ENCODE data around the gene C14orf180.

GRCh38 chr14:104562606-104563005 lies 17.0 kb upstream of the C14orf180 start:
- TF ChIP-seq JUN (IDR thresholded peaks at IDR 0.05; ENCODE audit: low read depth, low read length): no peak
- no peak for TF ChIP-seq POLR2AphosphoS5 (IDR thresholded peaks at IDR 0.05; ENCODE audit: low read depth, low read length)
- no peak for TF ChIP-seq PHF8 (conservative IDR thresholded peaks at IDR 0.05; ENCODE audit: low read depth, low read length)
- no peak for TF ChIP-seq SUZ12 (IDR thresholded peaks at IDR 0.05; ENCODE audit: low read length)
- no peak for TF ChIP-seq POLR2A (IDR thresholded peaks at IDR 0.05; ENCODE audit: control extremely low read depth in 1 of 2, low read depth in 2 of 2, low read length in 2 of 2)
- no peak for TF ChIP-seq MAX (IDR thresholded peaks at IDR 0.05)
- TF ChIP-seq SIN3A (conservative IDR thresholded peaks at IDR 0.05 in 1 of 2, IDR thresholded peaks at IDR 0.05 in 1 of 2; ENCODE audit: low read depth in 1 of 2, low read length in 2 of 2): no peak
- TF ChIP-seq CTCF (IDR thresholded peaks at IDR 0.05; ENCODE audit: control extremely low read depth in 1 of 3, insufficient read depth in 1 of 3, low read depth in 1 of 3, low read length in 3 of 3): no peak
- no peak for TF ChIP-seq CHD1 (IDR thresholded peaks at IDR 0.05; ENCODE audit: low read depth, low read length)
- TF ChIP-seq GTF2F1 (IDR thresholded peaks at IDR 0.05; ENCODE audit: borderline replicate concordance, low read depth, low read length): no peak
- no peak for TF ChIP-seq CHD2 (IDR thresholded peaks at IDR 0.05; ENCODE audit: low read length)
- no peak for TF ChIP-seq RXRA (IDR thresholded peaks at IDR 0.05; ENCODE audit: insufficient read depth, low read depth, low read length)
- no peak for TF ChIP-seq CHD7 (IDR thresholded peaks at IDR 0.05; ENCODE audit: insufficient replicate concordance, low read length)
- TF ChIP-seq BACH1 (IDR thresholded peaks at IDR 0.05; ENCODE audit: low read length): no peak
